ENCODE results near the gene EXTL1. TPM values are rescaled to one million over a fixed set of nuclear protein-coding genes. Genes with fewer than 3 reads are reported as not detected.

The EXTL1 gene
- polyA plus RNA-seq, 1 donor (not counting 4 experiments of a cell fraction or from before 2014, with no cell fraction given), result 0.13 TPM

- H2AFZ ChIP-seq (ENCODE audit: control insufficient read depth, low read length), result no peak overlapping the region
- no peak overlapping the region for H3K4me3 ChIP-seq (ENCODE audit: control insufficient read depth in 2 of 3, extremely low read depth in 1 of 3, insufficient read depth in 2 of 3, low read depth in 1 of 3, low read length in 3 of 3)
- no peaks in the 10 kb centered on the region for H3K79me2 ChIP-seq (ENCODE audit: control insufficient read depth, insufficient read depth, low read length)
- no peak overlapping the region for H3K27ac ChIP-seq (ENCODE audit: control insufficient read depth, insufficient read depth, low read length)
- H3K27me3 ChIP-seq (ENCODE audit: control insufficient read depth, extremely low read depth, insufficient read depth, low read length), result no peaks in the 10 kb centered on the region
- H3K9me1 ChIP-seq (ENCODE audit: control insufficient read depth, extremely low read depth, insufficient read depth, low read length), result no peaks in the 10 kb centered on the region
- peaks cover 9% of the 10 kb centered on the region for H3K4me1 ChIP-seq (ENCODE audit: control insufficient read depth, extremely low read depth, insufficient read depth, low read length)
- no peak for TF ChIP-seq CTCF (optimal IDR thresholded peaks at IDR 0.05 in 1 of 3, IDR thresholded peaks at IDR 0.05 in 1 of 3, conservative IDR thresholded peaks at IDR 0.05 in 1 of 3; ENCODE audit: extremely low read depth in 1 of 3, insufficient read depth in 2 of 3, low read length in 3 of 3)
- no peak for TF ChIP-seq EZH2 (IDR thresholded peaks at IDR 0.05; ENCODE audit: low read length)
- no peak for FAIRE-seq
- H4K20me1 ChIP-seq (ENCODE audit: control insufficient read depth, extremely low read depth, insufficient read depth, low read length), result no peaks in the 10 kb centered on the region
- H3K9me3 ChIP-seq (ENCODE audit: control insufficient read depth, low read depth, low read length), result no peaks in the 10 kb centered on the region
- no peak for DNase-seq (ENCODE audit: low read depth, low spot score)
- no peak overlapping the region for H3K9ac ChIP-seq (ENCODE audit: control insufficient read depth, extremely low read depth, insufficient read depth, low read length)
- H3K4me2 ChIP-seq (ENCODE audit: control insufficient read depth, extremely low read depth, insufficient read depth, low read depth, low read length), result no peak overlapping the region
- dilution Hi-C loops (cut with MboI; ENCODE audit: extremely low pct_ligation_motif_present, low sequenced_read_pairs), result no loop called here
- H3K36me3 ChIP-seq (ENCODE audit: control insufficient read depth in 2 of 2, extremely low read depth in 1 of 2, insufficient read depth in 2 of 2, low read length in 2 of 2), result no peaks in the 10 kb centered on the region
These were observed 18.3 kb upstream of the EXTL1 start for GRCh38 chr1:26003262-26003661.

- TF ChIP-seq CTCF (optimal IDR thresholded peaks at IDR 0.05 in 1 of 3, IDR thresholded peaks at IDR 0.05 in 1 of 3, conservative IDR thresholded peaks at IDR 0.05 in 1 of 3; ENCODE audit: extremely low read depth in 1 of 3, insufficient read depth in 2 of 3, low read length in 3 of 3), result no peak
- no peak for TF ChIP-seq EZH2 (IDR thresholded peaks at IDR 0.05; ENCODE audit: low read length)
- no peak overlapping the region for H3K9ac ChIP-seq (ENCODE audit: control insufficient read depth, extremely low read depth, insufficient read depth, low read length)
- no peak overlapping the region for H3K4me3 ChIP-seq (ENCODE audit: control insufficient read depth in 2 of 3, extremely low read depth in 1 of 3, insufficient read depth in 2 of 3, low read depth in 1 of 3, low read length in 3 of 3)
- dilution Hi-C loops (cut with MboI; ENCODE audit: extremely low pct_ligation_motif_present, low sequenced_read_pairs), result no loop called here
- no peaks in the 10 kb centered on the region for H3K27me3 ChIP-seq (ENCODE audit: control insufficient read depth, extremely low read depth, insufficient read depth, low read length)
- no peak overlapping the region for H3K4me2 ChIP-seq (ENCODE audit: control insufficient read depth, extremely low read depth, insufficient read depth, low read depth, low read length)
- H3K9me3 ChIP-seq (ENCODE audit: control insufficient read depth, low read depth, low read length), result no peaks in the 10 kb centered on the region
- no peaks in the 10 kb centered on the region for H3K36me3 ChIP-seq (ENCODE audit: control insufficient read depth in 2 of 2, extremely low read depth in 1 of 2, insufficient read depth in 2 of 2, low read length in 2 of 2)
- FAIRE-seq (no peak), DNase-seq (ENCODE audit: low read depth, low spot score) (no peak)
- H3K79me2 ChIP-seq (ENCODE audit: control insufficient read depth, insufficient read depth, low read length), result no peaks in the 10 kb centered on the region
- H3K9me1 ChIP-seq (ENCODE audit: control insufficient read depth, extremely low read depth, insufficient read depth, low read length), result no peaks in the 10 kb centered on the region
- peaks cover 4% of the 10 kb centered on the region for H3K4me1 ChIP-seq (ENCODE audit: control insufficient read depth, extremely low read depth, insufficient read depth, low read length)
- H2AFZ ChIP-seq (ENCODE audit: control insufficient read depth, low read length), result no peak overlapping the region
- H3K27ac ChIP-seq (ENCODE audit: control insufficient read depth, insufficient read depth, low read length), result no peak overlapping the region
- H4K20me1 ChIP-seq (ENCODE audit: control insufficient read depth, extremely low read depth, insufficient read depth, low read length), result no peaks in the 10 kb centered on the region
These were observed 17.8 kb upstream of the EXTL1 start for GRCh38 chr1:26003756-26004155.
